Testis (tissue), 3 donors: ENCODE measurements around the gene ENAM. TPM values are rescaled to one million over a fixed set of nuclear protein-coding genes. Genes with fewer than 3 reads are reported as not detected.
"Not testable (repeated sequence)": the region's sequence is repeated elsewhere in the genome, so short reads cannot be mapped to it uniquely, and the experiment has no call there.

ENCODE experiments used
- DNase-seq: peaks from one replicate; pipeline ENCODE4 v3.0.0-alpha.2; 2019
- H3K27ac ChIP-seq, 2 donors: fragments of 200-600 bp; sonication (generic); one replicate each; pipeline ENCODE4 v1.5.1; 2019
- H3K27me3 ChIP-seq: fragments of 200-600 bp; sonication (generic); one replicate; pipeline ENCODE4 v1.5.1; 2019
- H3K36me3 ChIP-seq: fragments of 200-600 bp; sonication (generic); one replicate; pipeline ENCODE4 v1.5.1; 2017; ENCODE audit warnings: low read depth; ENCODE audit errors: missing control alignments
- H3K4me1 ChIP-seq: fragments of 200-600 bp; sonication (generic); one replicate; pipeline ENCODE4 v1.5.1; 2019
- H3K4me3 ChIP-seq, 2 donors: fragments of 200-600 bp; sonication (generic); one replicate each; pipeline ENCODE4 v1.5.1; 2017 to 2019
- H3K9me3 ChIP-seq: fragments of 200-600 bp; sonication (generic); one replicate; pipeline ENCODE4 v1.5.1; 2017
- POLR2A ChIP-seq: fragments of 450-650 bp; IDR thresholded peaks from one replicate; pipeline ENCODE4 v1.6.1; 2017; ENCODE audit warnings: antibody characterized with exemption, mild to moderate bottlenecking, moderate library complexity
- WGBS, 2 donors: methylation state at CpG; one replicate each; pipeline ENCODE4 v1.1.5; 2018; 5-methylcytosine and 5-hydroxymethylcytosine counted together
- intact Hi-C: fragments of 100-400 bp; cut with DNase I; formaldehyde crosslinking; loops from one replicate; pipeline ENCODE4 v1.15.1; 2023; ENCODE audit warnings: low total_unique reads
- polyA plus RNA-seq: library from polyadenylated mRNA; stranded (reverse); fragments of 350-450 nt; fragmentation: Illumina TruSeq; extraction: RNeasy Lipid Tissue Mini Kit (QIAGEN cat#74804); gene quantifications from one replicate; pipeline ENCODE4 v1.2.3, GENCODE V29; 2014; ENCODE audit warnings: low read depth, low replicate concordance; ENCODE audit not compliant: insufficient read depth
- total RNA-seq, 2 donors: library from RNA; depleted of rRNA; stranded (reverse); fragments of >200 nt; gene quantifications; one replicate each; pipeline ENCODE4 v1.2.3, GENCODE V29; 2016
- TF ChIP-seq, protein P1 (sequence below), 3 experiments: fragments of 450-650 bp in 2 of 3; fragments of 200-600 bp in 1 of 3; sonication (generic) in 1 of 3; IDR thresholded peaks; one replicate each; pipeline ENCODE4 v1.5.1; 2016 to 2019; ENCODE audit warnings: antibody characterized with exemption in 3 of 3, mild to moderate bottlenecking in 2 of 3, moderate library complexity in 1 of 3

The ENAM gene
- total and polyA plus RNA-seq, 3 donors from 2014 or later: 0.16 to 2.4 (median 0.38) TPM

DNA sequence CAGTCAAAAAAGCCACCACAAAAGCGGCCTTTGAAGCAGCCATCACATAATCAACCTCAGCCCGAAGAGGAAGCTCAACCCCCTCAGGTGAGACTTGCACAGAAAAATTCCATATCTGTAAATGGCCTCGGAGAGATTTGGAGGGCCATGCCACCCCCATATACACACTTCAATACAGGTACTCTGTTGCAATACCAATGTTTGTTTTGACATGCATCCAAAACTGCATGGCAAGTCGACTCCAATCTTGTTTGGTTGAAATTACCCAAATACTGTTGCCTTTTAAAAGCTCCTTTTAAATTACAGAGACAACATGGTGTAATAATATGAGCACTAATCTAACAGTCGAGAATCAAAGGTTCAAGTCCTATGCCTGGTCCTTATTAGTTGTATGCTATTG lies 5.9 kb downstream of the ENAM start:
- Histone ChIP-seq H3K9me3 (no peaks in the 10 kb centered on the region), H3K27ac (no peak overlapping the region), H3K4me1 (no peaks in the 10 kb centered on the region), H3K27me3 (no peaks in the 10 kb centered on the region), H3K4me3 (no peak overlapping the region), H3K36me3 (no peaks in the 10 kb centered on the region)
- no peak for TF ChIP-seq POLR2A
- TF ChIP-seq, protein P1, sequence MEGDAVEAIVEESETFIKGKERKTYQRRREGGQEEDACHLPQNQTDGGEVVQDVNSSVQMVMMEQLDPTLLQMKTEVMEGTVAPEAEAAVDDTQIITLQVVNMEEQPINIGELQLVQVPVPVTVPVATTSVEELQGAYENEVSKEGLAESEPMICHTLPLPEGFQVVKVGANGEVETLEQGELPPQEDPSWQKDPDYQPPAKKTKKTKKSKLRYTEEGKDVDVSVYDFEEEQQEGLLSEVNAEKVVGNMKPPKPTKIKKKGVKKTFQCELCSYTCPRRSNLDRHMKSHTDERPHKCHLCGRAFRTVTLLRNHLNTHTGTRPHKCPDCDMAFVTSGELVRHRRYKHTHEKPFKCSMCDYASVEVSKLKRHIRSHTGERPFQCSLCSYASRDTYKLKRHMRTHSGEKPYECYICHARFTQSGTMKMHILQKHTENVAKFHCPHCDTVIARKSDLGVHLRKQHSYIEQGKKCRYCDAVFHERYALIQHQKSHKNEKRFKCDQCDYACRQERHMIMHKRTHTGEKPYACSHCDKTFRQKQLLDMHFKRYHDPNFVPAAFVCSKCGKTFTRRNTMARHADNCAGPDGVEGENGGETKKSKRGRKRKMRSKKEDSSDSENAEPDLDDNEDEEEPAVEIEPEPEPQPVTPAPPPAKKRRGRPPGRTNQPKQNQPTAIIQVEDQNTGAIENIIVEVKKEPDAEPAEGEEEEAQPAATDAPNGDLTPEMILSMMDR (IDR thresholded peaks at IDR 0.05): no peak
- 90 to 95% methylated on average over 5 of the region's 5 CpGs for WGBS, 2 donors
- no peak for DNase-seq
- intact Hi-C loops: no loop called here

DNA sequence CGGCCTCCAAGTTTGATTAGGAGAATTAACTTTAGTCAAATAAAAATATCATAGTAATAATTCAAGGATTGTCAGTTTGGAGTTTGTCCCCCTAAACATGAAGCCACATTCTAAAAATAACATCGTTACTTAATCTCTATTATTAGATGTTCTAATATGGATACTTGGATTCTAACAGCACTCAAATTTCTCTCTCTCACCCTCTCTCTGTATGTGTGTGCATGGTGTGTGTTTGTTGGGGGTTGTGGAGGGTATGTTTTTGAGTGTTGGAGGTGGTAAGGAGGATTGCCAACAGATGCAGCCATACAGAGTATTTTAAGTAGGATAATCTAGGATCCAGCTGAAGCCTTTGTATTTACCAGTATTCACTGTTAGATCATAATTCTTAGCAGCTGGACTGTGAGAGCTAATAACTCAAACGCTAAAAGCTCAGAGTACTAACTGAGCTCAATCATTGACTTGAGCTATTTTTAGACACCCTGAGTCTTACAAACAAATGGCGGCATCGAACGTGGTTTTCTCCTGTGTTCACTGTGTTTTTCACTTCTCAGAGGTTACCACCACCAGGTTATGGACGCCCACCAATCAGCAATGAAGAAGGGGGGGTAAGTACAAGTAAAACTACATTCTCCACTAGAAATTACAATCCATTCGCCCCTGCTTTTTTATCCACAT lies 8.8 kb downstream of the ENAM start:
- TF ChIP-seq, protein P1 (IDR thresholded peaks at IDR 0.05): no peak
- no peak for TF ChIP-seq POLR2A
- no peak overlapping the region for H3K4me3 ChIP-seq
- no peaks in the 10 kb centered on the region for H3K36me3 ChIP-seq
- no peak overlapping the region for H3K27ac ChIP-seq
- no peaks in the 10 kb centered on the region for H3K9me3 ChIP-seq
- intact Hi-C loops: no loop called here
- H3K27me3 ChIP-seq: no peaks in the 10 kb centered on the region
- WGBS, 2 donors: 45 to 52% methylated on average over 8 of the region's 8 CpGs
- no peak for DNase-seq
- H3K4me1 ChIP-seq: no peaks in the 10 kb centered on the region

DNA sequence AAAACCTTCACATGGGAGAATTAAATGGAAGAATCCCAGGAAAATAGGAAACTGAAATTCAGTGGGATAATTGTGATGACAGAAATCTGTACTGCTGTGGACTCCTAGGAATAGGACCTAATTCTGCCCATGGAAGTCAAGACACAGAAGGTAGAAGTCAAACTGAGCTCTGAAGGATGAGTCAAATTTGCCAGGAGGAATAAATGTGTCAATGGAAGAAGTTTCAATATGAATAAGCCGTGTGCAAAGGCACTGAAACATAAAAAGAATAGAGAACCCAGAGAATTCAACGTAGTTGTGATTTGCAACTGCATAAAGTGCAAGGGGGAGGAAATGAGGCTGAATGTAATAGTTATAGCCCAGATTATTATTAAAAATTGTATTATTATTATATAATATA lies 11.6 kb downstream of the ENAM start:
- intact Hi-C loops: no loop called here
- Histone ChIP-seq H3K9me3 (no peaks in the 10 kb centered on the region), H3K4me1 (no peaks in the 10 kb centered on the region)

DNA sequence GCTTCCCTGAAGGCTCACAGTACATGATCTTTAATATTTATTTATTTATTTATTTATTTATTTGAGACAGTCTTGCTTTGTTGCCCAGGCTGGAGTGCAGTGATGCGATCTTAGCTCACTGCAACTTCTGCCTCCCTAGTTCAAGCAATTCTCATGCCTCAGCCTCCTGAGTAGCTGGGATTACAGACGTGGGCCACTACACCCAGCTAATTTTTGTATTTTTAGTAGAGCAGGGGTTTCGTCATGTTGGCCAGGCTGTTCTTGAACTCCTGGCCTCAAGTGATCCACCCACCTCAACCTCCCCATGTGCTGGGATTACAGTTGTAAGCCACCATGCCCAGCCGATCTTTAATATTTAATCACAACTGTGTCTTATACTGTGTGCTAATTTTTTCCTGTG lies 22.2 kb downstream of the ENAM start:
- intact Hi-C loops, H3K9me3 ChIP-seq, H3K27ac ChIP-seq, H3K4me1 ChIP-seq, H3K4me3 ChIP-seq, DNase-seq, H3K36me3 ChIP-seq, H3K27me3 ChIP-seq: not testable (repeated sequence)
- WGBS, 2 donors: 80 to 87% methylated on average over 4 of the region's 4 CpGs

More for the DNA sequence above, 11.6 kb downstream of the ENAM start:
- Histone ChIP-seq H3K4me3 (no peak overlapping the region), H3K27me3 (no peaks in the 10 kb centered on the region), H3K27ac (no peak overlapping the region), H3K36me3 (no peaks in the 10 kb centered on the region)
- TF ChIP-seq, protein P1 (IDR thresholded peaks at IDR 0.05): no peak
- no peak for TF ChIP-seq POLR2A
- WGBS, 2 donors: 80 to 84% methylated on average over 2 of the region's 2 CpGs
- DNase-seq: no peak

DNA sequence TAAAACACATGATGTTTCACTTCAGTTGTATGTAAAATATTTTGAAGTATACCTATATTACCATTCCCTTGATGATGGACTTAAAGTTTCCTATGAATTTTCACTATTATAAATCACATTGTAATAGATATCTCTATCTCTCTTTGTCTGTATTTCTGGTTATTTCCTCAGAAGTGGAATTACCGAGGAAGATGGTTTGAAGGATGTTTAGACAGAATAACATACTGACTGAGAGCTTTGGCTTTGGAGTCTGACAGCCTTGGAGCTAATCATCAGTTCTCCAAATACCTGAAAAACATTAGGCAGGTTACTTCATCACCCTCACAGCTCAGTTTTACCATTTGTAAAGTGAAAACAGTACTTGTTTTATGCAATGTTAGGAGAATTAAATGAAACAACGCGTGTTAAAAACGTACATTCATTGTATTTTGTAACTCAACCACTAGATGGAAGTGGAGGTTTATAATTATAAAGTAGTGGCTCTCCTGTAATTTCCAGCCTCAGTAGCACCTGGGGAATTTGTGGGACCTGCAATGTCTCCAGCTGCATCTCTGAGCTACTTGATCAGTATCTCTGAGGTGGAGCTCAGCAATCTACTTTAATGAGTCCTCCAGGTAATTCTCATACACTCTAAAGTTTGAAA lies 23.4 kb downstream of the ENAM start:
- intact Hi-C loops: no loop called here
- H3K27ac ChIP-seq: no peak overlapping the region
- H3K36me3 ChIP-seq: no peaks in the 10 kb centered on the region
- DNase-seq: no peak
- H3K9me3 ChIP-seq: no peaks in the 10 kb centered on the region
- no peak for TF ChIP-seq POLR2A
- TF ChIP-seq, protein P1 (IDR thresholded peaks at IDR 0.05): peak; percentile 32 to 42 (median 36)
- no peak overlapping the region for H3K4me3 ChIP-seq
- no peaks in the 10 kb centered on the region for H3K4me1 ChIP-seq
- 7 to 18% methylated on average over 4 of the region's 4 CpGs for whole genome bisulfite sequencing, 2 donors
- no peaks in the 10 kb centered on the region for H3K27me3 ChIP-seq
